HL-60 (cell line): ENCODE results near the gene TMEM52.

Experiments
- DNase-seq, 2 experiments: peaks; one replicate each; pipeline ENCODE4 v3.0.0-alpha.2; 2010 to 2020; ENCODE audit warnings: low read depth in 1 of 2, low spot score in 1 of 2
- H3K27ac ChIP-seq: fragments of 250-450 bp; sonication (Bioruptor Pico); replicated peaks from 2 replicates; pipeline ENCODE4 v1.5.1; 2020; ENCODE audit warnings: mild to moderate bottlenecking, moderate library complexity
- H3K27me3 ChIP-seq: fragments of 250-450 bp; sonication (Bioruptor Pico); 2 replicates; pipeline ENCODE4 v1.5.1; 2021; ENCODE audit warnings: mild to moderate bottlenecking, moderate library complexity; ENCODE audit not compliant: insufficient read depth, poor library complexity, severe bottlenecking
- H3K4me3 ChIP-seq: replicated peaks from 2 replicates; pipeline ENCODE4 v1.5.1; 2011; ENCODE audit warnings: mild to moderate bottlenecking, control low read depth, low read length; ENCODE audit not compliant: insufficient read depth
- GABPA ChIP-seq: IDR thresholded peaks from 2 replicates; pipeline ENCODE4 v1.6.1; 2012; ENCODE audit warnings: low read depth
- POLR2AphosphoS5 ChIP-seq: IDR thresholded peaks from 2 replicates; pipeline ENCODE4 v1.6.1; 2012; ENCODE audit warnings: low read depth
- SPI1 ChIP-seq: IDR thresholded peaks from 2 replicates; pipeline ENCODE4 v1.6.1; 2012; ENCODE audit warnings: low read depth, mild to moderate bottlenecking, borderline replicate concordance
- TF ChIP-seq, protein P1 (sequence below): IDR thresholded peaks from one replicate; pipeline ENCODE4 v1.5.1; 2011; ENCODE audit warnings: low read length, control low read depth, inconsistent platforms; ENCODE audit not compliant: insufficient read depth
- TF ChIP-seq, protein P2 (sequence below): IDR thresholded peaks from 2 replicates; pipeline ENCODE4 v1.6.1; 2012; ENCODE audit warnings: low read depth; ENCODE audit not compliant: insufficient replicate concordance

The TMEM52 gene

DNA sequence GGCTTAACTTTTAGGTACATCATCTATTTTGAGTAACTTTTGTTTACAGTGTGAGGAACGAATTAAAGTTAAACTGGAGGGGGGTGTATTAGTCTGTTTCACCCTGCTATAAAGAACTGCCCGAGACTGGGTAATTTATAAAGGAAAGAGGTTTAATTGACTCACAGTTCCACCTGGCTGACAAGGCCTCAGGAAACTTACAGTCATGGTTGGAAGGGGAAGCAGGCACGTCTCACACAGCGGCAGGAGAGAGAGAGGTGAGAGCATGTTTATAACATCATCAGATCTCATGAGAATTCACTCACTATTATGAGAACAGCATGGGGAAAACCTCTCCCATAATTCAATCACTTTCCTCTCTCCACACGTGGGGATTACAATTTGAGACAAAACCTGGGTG is 31.9 kb upstream of the TMEM52 start:
- H3K4me3 ChIP-seq, result no peak overlapping the region
- no peaks in the 10 kb centered on the region for H3K27me3 ChIP-seq
- no peak for DNase-seq
- TF ChIP-seq GABPA, result no peak
- TF ChIP-seq POLR2AphosphoS5, result no peak
- no peak for TF ChIP-seq SPI1
- TF ChIP-seq, protein P1, sequence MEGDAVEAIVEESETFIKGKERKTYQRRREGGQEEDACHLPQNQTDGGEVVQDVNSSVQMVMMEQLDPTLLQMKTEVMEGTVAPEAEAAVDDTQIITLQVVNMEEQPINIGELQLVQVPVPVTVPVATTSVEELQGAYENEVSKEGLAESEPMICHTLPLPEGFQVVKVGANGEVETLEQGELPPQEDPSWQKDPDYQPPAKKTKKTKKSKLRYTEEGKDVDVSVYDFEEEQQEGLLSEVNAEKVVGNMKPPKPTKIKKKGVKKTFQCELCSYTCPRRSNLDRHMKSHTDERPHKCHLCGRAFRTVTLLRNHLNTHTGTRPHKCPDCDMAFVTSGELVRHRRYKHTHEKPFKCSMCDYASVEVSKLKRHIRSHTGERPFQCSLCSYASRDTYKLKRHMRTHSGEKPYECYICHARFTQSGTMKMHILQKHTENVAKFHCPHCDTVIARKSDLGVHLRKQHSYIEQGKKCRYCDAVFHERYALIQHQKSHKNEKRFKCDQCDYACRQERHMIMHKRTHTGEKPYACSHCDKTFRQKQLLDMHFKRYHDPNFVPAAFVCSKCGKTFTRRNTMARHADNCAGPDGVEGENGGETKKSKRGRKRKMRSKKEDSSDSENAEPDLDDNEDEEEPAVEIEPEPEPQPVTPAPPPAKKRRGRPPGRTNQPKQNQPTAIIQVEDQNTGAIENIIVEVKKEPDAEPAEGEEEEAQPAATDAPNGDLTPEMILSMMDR, result no peak
- TF ChIP-seq, protein P2, sequence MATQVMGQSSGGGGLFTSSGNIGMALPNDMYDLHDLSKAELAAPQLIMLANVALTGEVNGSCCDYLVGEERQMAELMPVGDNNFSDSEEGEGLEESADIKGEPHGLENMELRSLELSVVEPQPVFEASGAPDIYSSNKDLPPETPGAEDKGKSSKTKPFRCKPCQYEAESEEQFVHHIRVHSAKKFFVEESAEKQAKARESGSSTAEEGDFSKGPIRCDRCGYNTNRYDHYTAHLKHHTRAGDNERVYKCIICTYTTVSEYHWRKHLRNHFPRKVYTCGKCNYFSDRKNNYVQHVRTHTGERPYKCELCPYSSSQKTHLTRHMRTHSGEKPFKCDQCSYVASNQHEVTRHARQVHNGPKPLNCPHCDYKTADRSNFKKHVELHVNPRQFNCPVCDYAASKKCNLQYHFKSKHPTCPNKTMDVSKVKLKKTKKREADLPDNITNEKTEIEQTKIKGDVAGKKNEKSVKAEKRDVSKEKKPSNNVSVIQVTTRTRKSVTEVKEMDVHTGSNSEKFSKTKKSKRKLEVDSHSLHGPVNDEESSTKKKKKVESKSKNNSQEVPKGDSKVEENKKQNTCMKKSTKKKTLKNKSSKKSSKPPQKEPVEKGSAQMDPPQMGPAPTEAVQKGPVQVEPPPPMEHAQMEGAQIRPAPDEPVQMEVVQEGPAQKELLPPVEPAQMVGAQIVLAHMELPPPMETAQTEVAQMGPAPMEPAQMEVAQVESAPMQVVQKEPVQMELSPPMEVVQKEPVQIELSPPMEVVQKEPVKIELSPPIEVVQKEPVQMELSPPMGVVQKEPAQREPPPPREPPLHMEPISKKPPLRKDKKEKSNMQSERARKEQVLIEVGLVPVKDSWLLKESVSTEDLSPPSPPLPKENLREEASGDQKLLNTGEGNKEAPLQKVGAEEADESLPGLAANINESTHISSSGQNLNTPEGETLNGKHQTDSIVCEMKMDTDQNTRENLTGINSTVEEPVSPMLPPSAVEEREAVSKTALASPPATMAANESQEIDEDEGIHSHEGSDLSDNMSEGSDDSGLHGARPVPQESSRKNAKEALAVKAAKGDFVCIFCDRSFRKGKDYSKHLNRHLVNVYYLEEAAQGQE, result no peak
- H3K27ac ChIP-seq, result no peak overlapping the region

DNA sequence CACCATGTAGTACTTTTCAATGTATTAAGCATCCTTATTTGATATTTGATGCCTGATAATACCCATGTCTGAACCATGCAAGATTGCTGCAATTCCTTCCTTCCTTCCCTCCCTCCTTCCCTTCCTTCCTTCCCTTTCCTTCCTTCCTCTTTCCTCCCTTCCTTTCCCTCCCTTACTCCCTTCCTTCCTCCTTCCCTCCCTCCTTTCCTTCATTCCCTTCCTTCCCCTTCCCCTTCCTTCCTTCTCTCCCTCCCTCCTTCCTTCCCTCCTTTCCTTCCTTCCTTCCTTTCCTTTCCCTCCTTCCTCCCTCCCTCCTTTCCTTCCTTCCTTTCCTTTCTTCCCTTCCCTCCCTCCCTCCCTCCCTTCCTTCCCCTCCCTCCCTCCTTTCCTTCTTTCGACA is 29.7 kb upstream of the TMEM52 start:
- no peaks in the 10 kb centered on the region for H3K27me3 ChIP-seq
- DNase-seq, result no peak
- TF ChIP-seq, protein P1, result no peak
- TF ChIP-seq SPI1 (no peak), POLR2AphosphoS5 (no peak)
- H3K27ac ChIP-seq, result no peak overlapping the region
- no peak overlapping the region for H3K4me3 ChIP-seq

DNA sequence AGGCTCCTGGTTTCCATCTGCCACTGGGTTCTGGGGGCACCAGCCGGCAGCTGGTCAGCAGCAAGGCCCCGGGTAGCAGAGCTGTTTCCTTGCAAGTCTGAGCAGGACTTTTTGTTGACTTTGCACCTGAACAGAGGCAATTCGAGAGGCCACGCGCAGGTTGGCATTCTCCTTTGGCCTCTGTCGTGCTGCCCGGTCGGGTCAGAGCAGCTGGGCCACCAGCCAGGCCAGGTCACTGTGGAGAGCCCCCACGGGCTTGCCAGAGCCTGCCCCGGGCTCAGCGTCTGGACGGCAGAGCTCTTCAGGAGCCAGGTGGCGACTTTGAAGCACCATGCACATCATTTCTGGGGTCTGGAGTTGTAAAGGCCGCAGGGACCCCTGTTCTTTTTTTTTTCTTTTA is 28.4 kb upstream of the TMEM52 start:
- DNase-seq, result no peak
- Histone ChIP-seq H3K27ac (no peak overlapping the region), H3K27me3 (no peaks in the 10 kb centered on the region), H3K4me3 (no peak overlapping the region)
- TF ChIP-seq, protein P1, result no peak
- TF ChIP-seq, protein P2, result no peak
- TF ChIP-seq SPI1 (no peak), POLR2AphosphoS5 (no peak), GABPA (no peak)

DNA sequence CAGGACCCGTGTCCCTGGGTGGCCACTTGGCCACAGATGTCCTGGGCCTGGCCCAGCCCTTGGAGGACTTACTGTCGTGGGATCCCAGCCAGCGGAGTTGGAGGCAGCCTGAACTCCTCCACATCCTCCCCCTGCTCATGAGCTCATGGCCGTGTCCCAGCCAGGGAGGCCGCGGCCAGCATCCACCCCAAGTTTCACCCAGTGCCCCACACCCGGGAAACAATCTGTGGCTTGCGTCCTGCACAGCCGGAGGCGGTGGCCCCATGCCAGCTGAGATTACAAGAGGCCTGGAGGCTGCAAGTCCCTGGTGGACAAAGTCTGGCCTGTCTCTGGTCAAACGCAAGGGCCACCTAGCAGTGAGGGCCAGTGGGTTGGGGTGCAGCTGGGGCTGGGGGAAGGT is 27.5 kb upstream of the TMEM52 start:
- TF ChIP-seq SPI1, result no peak
- TF ChIP-seq, protein P2, result no peak
- no peak for TF ChIP-seq GABPA
- TF ChIP-seq, protein P1, result no peak
- TF ChIP-seq POLR2AphosphoS5, result no peak
- Histone ChIP-seq H3K27me3 (peaks cover 6% of the 10 kb centered on the region), H3K27ac (no peak overlapping the region), H3K4me3 (no peak overlapping the region)
- DNase-seq, result no peak
